ENCODE data around the gene TELO2.

- TF ChIP-seq CTCF (IDR thresholded peaks at IDR 0.05 in 8 of 11, conservative IDR thresholded peaks at IDR 0.05 in 3 of 11): no peak
- no peak for TF ChIP-seq POLR2A (IDR thresholded peaks at IDR 0.05)
- no peak for TF ChIP-seq POLR2AphosphoS5 (IDR thresholded peaks at IDR 0.05)
Observed at GRCh38 chr16:1524366-1524765, 31.2 kb downstream of the TELO2 start.
